ENCODE measurements around the gene EGFLAM. TPM values are rescaled to one million over a fixed set of nuclear protein-coding genes. Genes with fewer than 3 reads are reported as not detected.
"Not testable (repeated sequence)": the region's sequence is repeated elsewhere in the genome, so short reads cannot be mapped to it uniquely, and the experiment has no call there.

The EGFLAM gene
- total RNA-seq, 4 donors from 2014 or later: 15.0 to 103 (median 62.5) TPM

- DNase-seq (ENCODE audit: low spot score) (no peak), ATAC-seq (ENCODE audit: low FRiP score) (no peak)
- TF ChIP-seq CTCF (IDR thresholded peaks at IDR 0.05): no peak
Observed at GRCh38 chr5:38408446-38409198, 150.3 kb downstream of the EGFLAM start.

- ATAC-seq (ENCODE audit: low FRiP score) (no peak), DNase-seq (ENCODE audit: low spot score) (no peak)
- no peak for TF ChIP-seq CTCF (IDR thresholded peaks at IDR 0.05)
Observed at GRCh38 chr5:38410304-38410990, 152.1 kb downstream of the EGFLAM start.

GRCh38 chr5:38413696-38414095 lies 155.3 kb downstream of the EGFLAM start:
- TF ChIP-seq CTCF (IDR thresholded peaks at IDR 0.05): no peak
- ATAC-seq (ENCODE audit: low FRiP score) (no peak), DNase-seq (ENCODE audit: low spot score) (no peak)

GRCh38 chr5:38414348-38414747 lies 156.0 kb downstream of the EGFLAM start:
- ATAC-seq (ENCODE audit: low FRiP score): no peak
- TF ChIP-seq CTCF (IDR thresholded peaks at IDR 0.05): no peak
- no peak for DNase-seq (ENCODE audit: low spot score)

- DNase-seq (ENCODE audit: low spot score); ATAC-seq (ENCODE audit: low FRiP score): not testable (repeated sequence)
Observed at GRCh38 chr5:38415772-38416171, 157.4 kb downstream of the EGFLAM start.

GRCh38 chr5:38417658-38418017 lies 159.3 kb downstream of the EGFLAM start:
- ATAC-seq (ENCODE audit: low FRiP score): peak; percentile 36

DNA sequence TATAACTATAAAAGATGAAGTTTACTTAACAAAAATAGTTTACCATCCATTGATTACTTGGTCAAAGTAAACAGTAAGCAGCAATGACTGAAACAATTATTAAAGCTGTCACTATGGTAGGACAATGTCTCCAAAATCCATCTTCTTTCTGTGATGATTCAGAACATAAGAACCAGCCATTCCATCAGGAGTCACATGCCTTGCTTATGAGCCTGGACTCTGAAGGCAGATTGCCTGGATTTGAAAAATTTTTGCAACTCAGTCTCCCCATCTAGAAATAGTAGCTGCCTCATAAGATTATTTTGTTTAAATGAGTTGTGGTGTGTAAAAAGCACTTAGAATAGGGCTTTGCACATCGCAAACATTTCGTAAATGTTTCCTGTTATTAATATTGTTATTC lies 161.9 kb downstream of the EGFLAM start:
- DNase-seq (ENCODE audit: low spot score) (no peak), ATAC-seq (ENCODE audit: low FRiP score) (no peak)
- TF ChIP-seq CTCF (IDR thresholded peaks at IDR 0.05): no peak

More at GRCh38 chr5:38417658-38418017, 159.3 kb downstream of the EGFLAM start:
- TF ChIP-seq CTCF (IDR thresholded peaks at IDR 0.05): no peak
- no peak for DNase-seq (ENCODE audit: low spot score)
